ENCODE results near the gene SYPL1.

SYPL1 gene

GRCh38 chr7:106047818-106048705, 64.0 kb downstream of the SYPL1 start:
- Histone ChIP-seq H3K9ac (ENCODE audit: low read length) (no peak overlapping the region), H3K4me1 (ENCODE audit: control insufficient read depth, insufficient read depth, low read length) (peaks cover 6% of the 10 kb centered on the region; the same call in 1 of the 2 replicates), H3K4me3 (ENCODE audit: low read depth, low read length) (no peak overlapping the region), H3K27ac (ENCODE audit: low read depth, low read length) (no peak overlapping the region), H3K36me3 (ENCODE audit: control insufficient read depth, insufficient read depth, low read length) (no peaks in the 10 kb centered on the region), H3K9me3 (ENCODE audit: control insufficient read depth, insufficient read depth, low read depth, low read length) (peaks cover 3% of the 10 kb centered on the region; the same call in 1 of the 2 replicates), H3K27me3 (ENCODE audit: control insufficient read depth, insufficient read depth, low read length) (no peaks in the 10 kb centered on the region)

- Histone ChIP-seq H3K9me3 (ENCODE audit: control insufficient read depth, insufficient read depth, low read depth, low read length) (peaks cover 3% of the 10 kb centered on the region; the same call in 1 of the 2 replicates), H3K27me3 (ENCODE audit: control insufficient read depth, insufficient read depth, low read length) (no peaks in the 10 kb centered on the region), H3K9ac (ENCODE audit: low read length) (no peak overlapping the region), H3K4me1 (ENCODE audit: control insufficient read depth, insufficient read depth, low read length) (peaks cover 11% of the 10 kb centered on the region), H3K4me3 (ENCODE audit: low read depth, low read length) (no peak overlapping the region), H3K36me3 (ENCODE audit: control insufficient read depth, insufficient read depth, low read length) (no peaks in the 10 kb centered on the region), H3K27ac (ENCODE audit: low read depth, low read length) (no peak overlapping the region)
Measured at GRCh38 chr7:106047184-106047583, 64.9 kb downstream of the SYPL1 start.

GRCh38 chr7:106045586-106045985, 66.5 kb downstream of the SYPL1 start:
- no peak overlapping the region for H3K9ac ChIP-seq (ENCODE audit: low read length)

GRCh38 chr7:106045139-106045538, 67.0 kb downstream of the SYPL1 start:
- Histone ChIP-seq H3K4me3 (ENCODE audit: low read depth, low read length) (no peak overlapping the region), H3K9me3 (ENCODE audit: control insufficient read depth, insufficient read depth, low read depth, low read length) (no peaks in the 10 kb centered on the region), H3K27me3 (ENCODE audit: control insufficient read depth, insufficient read depth, low read length) (no peaks in the 10 kb centered on the region), H3K4me1 (ENCODE audit: control insufficient read depth, insufficient read depth, low read length) (peaks cover 11% of the 10 kb centered on the region), H3K36me3 (ENCODE audit: control insufficient read depth, insufficient read depth, low read length) (no peaks in the 10 kb centered on the region), H3K9ac (ENCODE audit: low read length) (no peak overlapping the region), H3K27ac (ENCODE audit: low read depth, low read length) (no peak overlapping the region)

More at GRCh38 chr7:106045586-106045985, 66.5 kb downstream of the SYPL1 start:
- no peak overlapping the region for H3K4me3 ChIP-seq (ENCODE audit: low read depth, low read length)
- H3K27me3 ChIP-seq (ENCODE audit: control insufficient read depth, insufficient read depth, low read length) = no peaks in the 10 kb centered on the region
- no peak overlapping the region for H3K27ac ChIP-seq (ENCODE audit: low read depth, low read length)
- no peaks in the 10 kb centered on the region for H3K36me3 ChIP-seq (ENCODE audit: control insufficient read depth, insufficient read depth, low read length)
- H3K9me3 ChIP-seq (ENCODE audit: control insufficient read depth, insufficient read depth, low read depth, low read length) = no peaks in the 10 kb centered on the region
- H3K4me1 ChIP-seq (ENCODE audit: control insufficient read depth, insufficient read depth, low read length) = peaks cover 12% of the 10 kb centered on the region

- Histone ChIP-seq H3K9ac (ENCODE audit: low read length) (peak overlapping the region; percentile 25), H3K36me3 (ENCODE audit: control insufficient read depth, insufficient read depth, low read length) (no peaks in the 10 kb centered on the region), H3K27ac (ENCODE audit: low read depth, low read length) (no peak overlapping the region), H3K4me1 (ENCODE audit: control insufficient read depth, insufficient read depth, low read length) (peaks cover 14% of the 10 kb centered on the region), H3K4me3 (ENCODE audit: low read depth, low read length) (no peak overlapping the region), H3K9me3 (ENCODE audit: control insufficient read depth, insufficient read depth, low read depth, low read length) (no peaks in the 10 kb centered on the region), H3K27me3 (ENCODE audit: control insufficient read depth, insufficient read depth, low read length) (no peaks in the 10 kb centered on the region)
Measured at GRCh38 chr7:106042196-106042611, 69.9 kb downstream of the SYPL1 start.

GRCh38 chr7:106041140-106041717, 70.9 kb downstream of the SYPL1 start:
- Histone ChIP-seq H3K27ac (ENCODE audit: low read depth, low read length) (no peak overlapping the region), H3K4me1 (ENCODE audit: control insufficient read depth, insufficient read depth, low read length) (peaks cover 14% of the 10 kb centered on the region), H3K9ac (ENCODE audit: low read length) (no peak overlapping the region), H3K9me3 (ENCODE audit: control insufficient read depth, insufficient read depth, low read depth, low read length) (no peaks in the 10 kb centered on the region), H3K4me3 (ENCODE audit: low read depth, low read length) (no peak overlapping the region), H3K36me3 (ENCODE audit: control insufficient read depth, insufficient read depth, low read length) (no peaks in the 10 kb centered on the region), H3K27me3 (ENCODE audit: control insufficient read depth, insufficient read depth, low read length) (no peaks in the 10 kb centered on the region)

All from HUES6 (cell line).